NCI-H2227 treated with DMSO at 0.1 percent for 48 hours (cell line): ENCODE measurements around the gene HPF1.
"Not testable (repeated sequence)": the region's sequence is repeated elsewhere in the genome, so short reads cannot be mapped to it uniquely, and the experiment has no call there.

Experiments
- DNase-seq: peaks from one replicate; lab custom pipeline; 2025; lab: John Stamatoyannopoulos, UW

The HPF1 gene

GRCh38 chr4:169757575-169758184, at the start of gene HPF1:
Gene HPF1 (minus strand): TSS chr4:169757944. CDS start chr4:169757877, 67 bp downstream.
- DNase-seq, result peak; percentile 94

- DNase-seq, result not testable (repeated sequence)
These were observed 49.0 kb upstream of the HPF1 start for GRCh38 chr4:169806770-169807169.

GRCh38 chr4:169803413-169803812, 45.7 kb upstream of the HPF1 start:
- no peak for DNase-seq

GRCh38 chr4:169802873-169803272, 45.1 kb upstream of the HPF1 start:
- no peak for DNase-seq

GRCh38 chr4:169800541-169800940, 42.8 kb upstream of the HPF1 start:
- DNase-seq, result no peak

GRCh38 chr4:169799260-169799659, 41.5 kb upstream of the HPF1 start:
- no peak for DNase-seq

GRCh38 chr4:169795585-169795984, 37.8 kb upstream of the HPF1 start:
- DNase-seq, result no peak

GRCh38 chr4:169791527-169792156, 33.9 kb upstream of the HPF1 start:
- DNase-seq, result peak; percentile 84

- no peak for DNase-seq
These were observed 33.3 kb upstream of the HPF1 start for GRCh38 chr4:169791062-169791461.

GRCh38 chr4:169774466-169775445, 17.0 kb upstream of the HPF1 start:
- DNase-seq, result no peak

- DNase-seq, result no peak
These were observed 16.1 kb upstream of the HPF1 start for GRCh38 chr4:169773889-169774288.

GRCh38 chr4:169771556-169772080, 13.9 kb upstream of the HPF1 start:
- not testable (repeated sequence) for DNase-seq

GRCh38 chr4:169770416-169770815, 12.7 kb upstream of the HPF1 start:
- DNase-seq, result no peak

GRCh38 chr4:169768385-169768784, 10.6 kb upstream of the HPF1 start:
- DNase-seq, result no peak

- no peak for DNase-seq
These were observed 9.0 kb upstream of the HPF1 start for GRCh38 chr4:169766741-169767140.

- DNase-seq, result no peak
These were observed 8.1 kb upstream of the HPF1 start for GRCh38 chr4:169765835-169766234.

GRCh38 chr4:169761846-169762245, 4.1 kb upstream of the HPF1 start:
- DNase-seq, result no peak

- no peak for DNase-seq
These were observed 738 bp upstream of the HPF1 start for GRCh38 chr4:169758401-169758962.

- no peak for DNase-seq
These were observed 671 bp downstream of the HPF1 start for GRCh38 chr4:169756971-169757574.

- DNase-seq, result no peak
These were observed 12.5 kb downstream of the HPF1 start for GRCh38 chr4:169745291-169745690.

GRCh38 chr4:169744601-169745000, 13.1 kb downstream of the HPF1 start:
- no peak for DNase-seq

GRCh38 chr4:169741569-169741968, 16.2 kb downstream of the HPF1 start:
- DNase-seq, result no peak
